OCI-M2 (cell line): ENCODE measurements around the gene C10orf95.

ENCODE experiments used
- DNase-seq: peaks from one replicate; lab custom pipeline; 2025; ENCODE audit not compliant: unreplicated experiment; lab: John Stamatoyannopoulos, UW

C10orf95 gene

DNA sequence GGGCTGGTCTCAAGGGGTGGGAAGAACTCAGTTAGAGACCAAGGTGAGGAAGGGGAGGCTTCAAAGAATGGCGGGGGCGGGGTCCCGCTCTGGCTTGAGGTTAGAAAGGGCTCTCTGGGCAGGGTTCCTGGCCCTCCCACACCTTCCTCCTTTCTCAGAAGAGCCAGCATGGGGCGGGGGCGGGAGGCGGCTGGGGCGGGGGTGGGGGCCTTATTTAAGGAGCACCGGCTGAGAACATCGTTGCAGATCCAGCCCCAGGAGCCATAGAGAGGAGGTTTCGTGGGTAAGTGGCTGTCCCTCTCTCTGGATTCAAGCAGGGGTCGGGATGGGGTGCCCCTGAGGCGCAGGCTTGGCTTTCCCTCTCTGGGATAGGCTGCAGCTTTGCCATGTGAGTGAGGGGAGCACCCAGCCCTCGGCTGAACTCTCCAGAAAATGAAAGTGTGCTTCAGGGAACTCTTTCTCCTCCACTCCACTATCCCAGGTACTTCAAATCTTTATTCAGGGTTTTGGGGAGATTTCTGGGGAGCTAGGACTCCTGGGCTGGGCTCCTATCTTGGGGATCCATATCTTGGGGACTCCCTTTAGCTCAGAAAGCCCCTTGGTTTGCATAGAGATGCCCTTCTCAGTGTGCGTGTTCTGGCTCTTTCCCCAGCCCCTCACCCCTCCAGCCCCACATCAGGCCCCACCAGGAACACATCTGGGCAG, 15.7 kb downstream of the C10orf95 start:
- no peak for DNase-seq

- DNase-seq = no peak
These were observed 16.2 kb downstream of the C10orf95 start for GRCh38 chr10:102435133-102435497.

GRCh38 chr10:102434394-102435132, 16.8 kb downstream of the C10orf95 start:
- no peak for DNase-seq

DNA sequence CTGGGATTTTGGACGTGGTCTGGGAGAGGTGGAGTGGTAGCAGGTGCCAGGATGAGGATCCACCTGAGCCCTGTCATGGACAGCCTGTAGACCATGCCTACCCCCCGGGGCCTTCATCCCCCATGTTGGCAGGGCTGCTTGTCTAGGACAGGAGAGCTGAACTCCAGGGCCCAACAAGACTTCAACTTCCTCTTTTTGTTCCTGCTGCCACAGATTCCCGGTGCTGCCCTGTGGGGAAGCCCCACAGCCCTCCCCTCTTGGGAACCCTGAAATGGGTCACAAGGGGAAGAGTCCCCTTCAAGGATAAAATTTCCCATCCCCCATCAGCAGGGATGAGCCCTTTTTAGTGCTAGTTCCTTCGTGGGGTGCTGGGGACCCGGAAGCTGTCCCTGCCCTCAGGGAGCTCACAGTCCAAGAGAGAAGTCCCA, 17.7 kb downstream of the C10orf95 start:
- no peak for DNase-seq

DNA sequence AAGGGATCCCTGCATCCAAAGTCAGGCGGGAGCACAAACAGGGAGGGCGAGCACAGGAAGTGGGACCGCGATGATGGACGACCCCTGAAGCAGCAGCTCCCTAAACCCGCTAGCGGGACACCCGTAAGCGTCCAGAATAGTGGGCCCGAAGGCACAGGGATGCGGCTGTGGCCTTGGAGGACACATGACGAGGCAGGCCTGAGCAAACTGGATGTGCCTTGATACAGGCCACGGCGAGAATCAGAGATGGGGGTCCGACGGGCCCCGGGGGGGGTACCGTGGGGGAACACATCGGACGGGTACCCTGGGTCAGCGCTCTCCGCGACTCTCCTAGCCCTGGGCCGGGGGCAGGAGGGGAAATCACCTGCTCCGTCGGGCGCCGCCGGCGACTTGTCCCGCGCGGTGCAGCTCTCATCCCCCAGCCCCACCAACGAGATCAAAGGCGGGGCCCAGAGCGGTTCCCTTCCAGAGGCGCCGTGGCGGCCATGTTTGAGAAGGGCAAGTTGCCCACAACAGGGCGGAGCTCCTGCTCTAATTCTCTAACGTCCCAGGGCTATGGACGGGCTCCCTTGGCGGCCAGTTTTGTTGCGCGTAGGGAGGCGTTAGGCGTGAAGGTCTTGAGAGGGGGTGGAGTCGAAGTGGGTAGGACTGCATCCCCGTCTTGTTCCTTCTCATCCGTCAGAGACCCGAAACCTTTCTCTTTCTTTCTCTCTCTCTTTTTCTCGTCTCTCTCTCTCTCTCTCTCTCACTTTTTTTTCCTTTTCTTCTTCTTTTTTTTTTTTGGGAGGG, 19.0 kb downstream of the C10orf95 start, which contains the start of gene CUEDC2:
CUEDC2 (minus strand) TSS at position 413 of the 789 bp plus-strand sequence. CDS start 7,386 bp downstream, outside the sequence.
- DNase-seq = peak; percentile 95

DNA sequence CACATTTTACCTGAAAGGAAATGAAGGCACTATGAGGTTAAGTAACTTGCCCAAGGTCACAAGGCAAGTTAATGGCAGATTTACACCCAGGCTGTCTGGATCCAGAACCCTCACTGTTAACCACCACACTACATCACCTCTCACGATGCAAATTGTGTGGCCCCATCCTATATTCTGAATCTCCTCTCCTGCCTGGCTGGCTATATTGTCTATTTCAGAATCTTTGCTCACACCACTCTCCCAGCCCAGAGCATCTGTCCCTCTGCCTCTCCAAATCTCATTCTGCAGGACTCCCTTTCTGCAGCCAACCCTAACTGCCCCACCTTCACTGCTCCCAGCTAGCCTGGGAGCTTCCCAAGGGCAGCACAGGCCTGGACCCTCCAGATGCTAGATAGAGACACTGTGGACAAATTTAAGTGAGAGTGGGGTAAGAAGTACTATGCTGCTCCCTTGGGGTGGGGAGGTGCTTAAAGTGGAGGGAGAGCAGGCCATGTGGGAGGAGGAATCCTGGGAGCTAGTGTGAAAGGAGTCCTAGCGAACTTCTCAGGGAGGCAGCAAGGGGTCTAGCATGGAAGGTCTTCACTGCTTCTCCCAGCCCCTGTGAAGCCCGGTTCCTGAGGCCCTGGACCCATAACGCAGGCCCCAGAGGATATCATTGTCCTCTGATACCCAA, 19.8 kb downstream of the C10orf95 start:
- DNase-seq = no peak

DNA sequence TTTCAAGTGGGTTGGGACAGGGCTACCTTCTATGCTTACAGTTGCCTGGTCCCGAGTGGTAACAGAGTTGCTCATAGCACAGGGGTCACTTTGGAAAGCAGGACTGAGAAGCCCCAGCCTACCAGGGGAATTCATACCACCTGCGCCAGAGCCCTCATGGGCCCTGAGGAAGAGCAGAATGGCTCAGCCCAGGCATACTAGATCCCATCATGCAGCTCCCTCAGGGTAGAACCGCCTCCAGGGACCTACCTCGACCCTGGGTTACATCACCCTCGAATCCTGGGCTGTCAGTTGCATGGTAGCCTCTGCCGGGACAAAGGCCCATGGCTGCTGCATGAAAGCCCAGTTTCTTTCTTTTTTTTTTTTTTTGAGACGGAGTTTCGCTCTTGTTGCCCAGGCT, 21.9 kb downstream of the C10orf95 start:
- DNase-seq = no peak

DNA sequence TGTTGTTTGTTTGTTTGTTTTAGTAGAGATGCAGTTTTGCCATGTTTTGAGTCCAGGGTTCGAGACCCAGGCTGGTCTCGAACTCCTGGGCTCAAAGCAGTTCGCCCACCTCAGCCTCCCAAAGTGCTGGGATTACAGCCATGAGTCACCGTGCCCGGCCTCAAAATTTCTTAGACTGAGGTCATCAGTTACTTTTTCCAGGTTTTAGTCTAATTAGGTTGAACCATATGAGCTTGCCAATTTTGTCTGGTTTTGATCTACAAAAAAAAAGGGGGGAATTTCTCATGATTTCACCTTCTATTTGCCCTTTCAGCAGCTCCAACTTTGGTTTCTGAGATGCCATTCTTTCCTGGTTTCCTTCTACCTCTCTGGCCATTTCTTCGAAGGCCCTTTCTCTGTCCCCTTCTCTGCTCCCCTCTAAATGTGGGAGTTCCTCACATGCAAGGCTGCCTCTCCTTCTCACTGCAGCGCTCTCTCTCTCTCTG, 24.5 kb downstream of the C10orf95 start:
- DNase-seq = no peak

GRCh38 chr10:102425444-102425843, 25.9 kb downstream of the C10orf95 start:
- DNase-seq = no peak

GRCh38 chr10:102424916-102425315, 26.4 kb downstream of the C10orf95 start:
- no peak for DNase-seq

- no peak for DNase-seq
These were observed 27.2 kb downstream of the C10orf95 start for GRCh38 chr10:102424145-102424544.

DNA sequence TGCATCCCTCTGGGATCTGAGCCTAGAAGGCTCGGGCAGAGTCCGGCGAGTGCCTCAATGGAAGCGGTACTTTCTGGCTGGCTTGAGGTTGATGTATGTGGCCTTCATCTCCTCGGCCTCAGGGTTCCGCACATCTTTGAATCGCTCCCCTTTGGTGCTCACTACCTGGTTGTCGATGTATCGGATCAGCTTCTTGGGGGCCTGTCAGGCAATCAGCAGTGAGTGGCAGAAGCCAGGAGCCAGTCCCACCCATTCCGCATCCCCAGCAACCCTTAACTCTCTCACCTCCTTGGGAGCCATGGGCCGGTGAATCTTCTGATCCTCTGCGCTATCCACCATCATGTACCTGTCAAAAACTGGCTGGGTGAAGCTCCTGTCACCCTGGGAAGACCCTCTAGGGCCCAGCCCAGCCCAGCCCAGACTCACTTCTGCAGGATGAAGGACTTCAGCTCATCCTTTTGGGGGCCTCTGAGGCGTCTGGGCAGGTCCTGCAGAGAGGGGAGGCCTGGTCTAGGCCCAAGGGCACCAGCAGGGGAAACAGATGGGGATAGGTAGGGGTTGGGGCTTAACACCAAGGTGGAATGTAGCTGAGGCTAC, 27.9 kb downstream of the C10orf95 start:
- no peak for DNase-seq

DNA sequence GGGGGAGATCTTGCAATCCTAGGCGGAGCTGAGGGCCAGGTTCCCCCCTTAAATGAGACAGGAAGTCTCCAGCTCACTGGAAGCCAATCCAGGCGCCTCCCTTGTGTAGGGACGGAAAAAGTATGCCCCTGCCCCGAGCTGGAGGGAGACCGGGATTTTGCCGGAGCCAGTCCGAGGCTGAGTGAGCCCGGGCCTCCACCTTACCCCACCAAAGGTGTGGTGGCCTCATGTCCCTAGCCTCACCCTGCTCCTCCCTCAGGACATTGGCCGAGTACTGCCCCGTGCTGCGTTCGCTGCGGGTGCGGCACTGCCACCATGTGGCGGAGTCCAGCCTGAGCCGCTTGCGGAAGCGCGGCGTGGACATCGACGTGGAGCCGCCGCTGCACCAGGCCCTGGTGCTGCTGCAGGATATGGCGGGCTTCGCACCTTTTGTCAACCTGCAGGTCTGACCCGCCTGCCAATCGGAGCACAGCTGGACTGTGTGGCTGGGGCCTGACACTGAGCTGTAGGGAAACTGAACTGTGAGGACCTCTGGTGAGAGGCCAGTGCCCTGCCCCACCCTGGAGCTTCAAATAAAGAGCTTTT, 28.7 kb downstream of the C10orf95 start:
- DNase-seq = no peak

GRCh38 chr10:102421757-102422512, 29.4 kb downstream of the C10orf95 start:
- no peak for DNase-seq

DNA sequence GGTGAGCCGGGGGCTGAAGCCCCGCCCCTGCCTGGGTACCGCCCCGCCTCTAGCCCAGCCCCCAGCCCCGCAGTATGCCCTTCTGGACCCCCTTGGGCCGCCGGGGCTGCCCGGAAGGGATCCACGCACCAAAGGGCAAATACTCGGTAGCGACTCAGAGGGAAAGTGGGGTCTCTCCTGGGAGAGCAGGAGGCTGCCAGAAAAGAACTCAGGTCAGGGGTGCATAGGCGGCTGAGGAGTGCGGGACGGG, 29.9 kb downstream of the C10orf95 start:
- DNase-seq = no peak

DNA sequence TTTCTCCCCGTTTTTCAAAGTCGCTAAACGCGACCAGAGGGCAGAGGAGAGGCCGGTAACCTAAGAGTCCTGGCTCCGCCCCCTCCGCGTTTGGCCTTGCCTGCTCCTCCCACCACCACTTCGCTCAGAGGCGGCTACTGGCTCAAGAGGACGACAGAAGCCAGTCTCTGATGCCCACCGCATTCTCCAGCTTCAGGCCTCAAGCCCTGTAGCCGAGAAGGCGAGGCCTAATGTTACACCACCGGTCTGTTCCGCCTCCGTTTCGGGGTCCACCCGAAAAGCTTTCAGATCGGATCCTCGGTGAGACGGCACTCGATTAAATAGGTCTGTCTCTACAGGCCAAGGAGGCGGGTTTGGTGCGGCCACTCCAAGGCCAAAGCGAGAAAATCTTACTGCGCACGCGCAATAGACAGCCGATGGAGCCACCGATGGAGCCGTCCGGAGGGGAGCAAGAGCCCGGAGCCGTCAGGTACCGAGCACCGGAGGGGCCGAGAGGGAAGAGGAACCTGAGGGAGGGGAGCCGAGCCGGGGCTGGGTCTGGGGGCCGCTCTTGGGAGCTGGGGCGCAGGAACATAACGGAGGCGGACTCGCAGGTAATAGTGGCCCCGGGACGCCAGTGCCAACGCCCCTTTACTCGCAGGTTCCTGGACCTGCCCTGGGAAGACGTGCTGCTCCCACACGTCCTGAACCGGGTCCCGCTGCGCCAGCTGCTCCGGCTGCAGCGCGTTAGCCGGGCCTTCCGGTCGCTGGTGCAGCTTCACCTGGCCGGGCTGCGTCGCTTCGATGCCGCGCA, 30.4 kb downstream of the C10orf95 start, which contains the start of gene FBXL15:
FBXL15 (plus strand) TSS at position 123 of the 793 bp plus-strand sequence; CDS start at position 417, 294 bp downstream.
- DNase-seq = peak; percentile 96

GRCh38 chr10:102420181-102420713, 31.1 kb downstream of the C10orf95 start:
- no peak for DNase-seq
